ENCODE data around the gene ATP13A2.

- no peak for TF ChIP-seq RAD21 (IDR thresholded peaks at IDR 0.05; ENCODE audit: low read length)
- TF ChIP-seq USF2 (IDR thresholded peaks at IDR 0.05; ENCODE audit: borderline replicate concordance, low read depth, low read length), result no peak
- TF ChIP-seq NRF1 (IDR thresholded peaks at IDR 0.05; ENCODE audit: low read depth, low read length), result no peak
- TF ChIP-seq IRF3 (IDR thresholded peaks at IDR 0.05; ENCODE audit: low read depth, low read length), result no peak
- TF ChIP-seq, protein P1, sequence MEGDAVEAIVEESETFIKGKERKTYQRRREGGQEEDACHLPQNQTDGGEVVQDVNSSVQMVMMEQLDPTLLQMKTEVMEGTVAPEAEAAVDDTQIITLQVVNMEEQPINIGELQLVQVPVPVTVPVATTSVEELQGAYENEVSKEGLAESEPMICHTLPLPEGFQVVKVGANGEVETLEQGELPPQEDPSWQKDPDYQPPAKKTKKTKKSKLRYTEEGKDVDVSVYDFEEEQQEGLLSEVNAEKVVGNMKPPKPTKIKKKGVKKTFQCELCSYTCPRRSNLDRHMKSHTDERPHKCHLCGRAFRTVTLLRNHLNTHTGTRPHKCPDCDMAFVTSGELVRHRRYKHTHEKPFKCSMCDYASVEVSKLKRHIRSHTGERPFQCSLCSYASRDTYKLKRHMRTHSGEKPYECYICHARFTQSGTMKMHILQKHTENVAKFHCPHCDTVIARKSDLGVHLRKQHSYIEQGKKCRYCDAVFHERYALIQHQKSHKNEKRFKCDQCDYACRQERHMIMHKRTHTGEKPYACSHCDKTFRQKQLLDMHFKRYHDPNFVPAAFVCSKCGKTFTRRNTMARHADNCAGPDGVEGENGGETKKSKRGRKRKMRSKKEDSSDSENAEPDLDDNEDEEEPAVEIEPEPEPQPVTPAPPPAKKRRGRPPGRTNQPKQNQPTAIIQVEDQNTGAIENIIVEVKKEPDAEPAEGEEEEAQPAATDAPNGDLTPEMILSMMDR (IDR thresholded peaks at IDR 0.05), result no peak
- no peak for TF ChIP-seq FOXJ3 (CRISPR knock-in tag; IDR thresholded peaks at IDR 0.05)
- no peak for TF ChIP-seq EZH2phosphoT487 (IDR thresholded peaks at IDR 0.05; ENCODE audit: borderline replicate concordance, low read depth)
- no peak for TF ChIP-seq SIN3A (IDR thresholded peaks at IDR 0.05; ENCODE audit: borderline replicate concordance, low read depth, low read length)
- TF ChIP-seq USF1 (IDR thresholded peaks at IDR 0.05; ENCODE audit: borderline replicate concordance, low read depth), result no peak
Observed at GRCh38 chr1:16954579-16954978, 57.1 kb downstream of the ATP13A2 start.
